Vagina (tissue), 2 donors: Measurements from ENCODE around the gene SLC9C1. TPM values are rescaled to one million over a fixed set of nuclear protein-coding genes. Genes with fewer than 3 reads are reported as not detected.

ENCODE experiments used
- DNase-seq, 2 donors: peaks; one replicate each; pipeline ENCODE4 v3.0.0-alpha.2; 2017; ENCODE audit errors: extremely low spot score in 2 of 2
- H3K27ac ChIP-seq: fragments of 200-600 bp; sonication (generic); one replicate; pipeline ENCODE4 v1.5.1; 2019
- H3K27me3 ChIP-seq: fragments of 200-600 bp; sonication (generic); one replicate; pipeline ENCODE4 v1.5.1; 2019
- H3K36me3 ChIP-seq, 2 donors: fragments of 200-600 bp; sonication (generic); one replicate each; pipeline ENCODE4 v1.5.1; 2017 to 2019
- H3K4me1 ChIP-seq: fragments of 200-600 bp; sonication (generic); one replicate; pipeline ENCODE4 v1.5.1; 2019
- H3K4me3 ChIP-seq, 2 donors: fragments of 200-600 bp; sonication (generic); 1 replicate in 1 of 2; 2 replicates in 1 of 2; pipeline ENCODE4 v1.5.1; 2016 to 2019
- H3K9me3 ChIP-seq: fragments of 200-600 bp; sonication (generic); one replicate; pipeline ENCODE4 v1.5.1; 2019
- CTCF ChIP-seq, 3 experiments: fragments of 450-650 bp in 2 of 3; fragments of 200-600 bp in 1 of 3; sonication (generic) in 1 of 3; IDR thresholded peaks; one replicate each; pipeline ENCODE4 v1.5.1; 2017 to 2019; ENCODE audit warnings: antibody characterized with exemption in 3 of 3, mild to moderate bottlenecking in 2 of 3, moderate library complexity in 2 of 3
- POLR2A ChIP-seq, 2 donors: fragments of 450-650 bp; IDR thresholded peaks; one replicate each; pipeline ENCODE4 v1.6.1; 2017; ENCODE audit warnings: antibody characterized with exemption in 2 of 2, mild to moderate bottlenecking in 2 of 2, moderate library complexity in 2 of 2
- POLR2AphosphoS5 ChIP-seq, 2 donors: sonication (generic); formaldehyde crosslinking; IDR thresholded peaks; one replicate each; pipeline ENCODE4 v1.9.0; 2017; ENCODE audit warnings: antibody characterized with exemption in 2 of 2, mild to moderate bottlenecking in 2 of 2, low read depth in 1 of 2; ENCODE audit not compliant: insufficient read depth in 1 of 2
- intact Hi-C: fragments of 100-400 bp; cut with DNase I; formaldehyde crosslinking; loops from one replicate; pipeline ENCODE4 v1.15.1; 2023
- total RNA-seq: library from RNA; depleted of rRNA; stranded (reverse); fragments of >200 nt; gene quantifications from one replicate; pipeline ENCODE4 v1.2.3, GENCODE V29; 2016

Gene SLC9C1
- total RNA-seq, 1 donor from 2014 or later: not detected

DNA sequence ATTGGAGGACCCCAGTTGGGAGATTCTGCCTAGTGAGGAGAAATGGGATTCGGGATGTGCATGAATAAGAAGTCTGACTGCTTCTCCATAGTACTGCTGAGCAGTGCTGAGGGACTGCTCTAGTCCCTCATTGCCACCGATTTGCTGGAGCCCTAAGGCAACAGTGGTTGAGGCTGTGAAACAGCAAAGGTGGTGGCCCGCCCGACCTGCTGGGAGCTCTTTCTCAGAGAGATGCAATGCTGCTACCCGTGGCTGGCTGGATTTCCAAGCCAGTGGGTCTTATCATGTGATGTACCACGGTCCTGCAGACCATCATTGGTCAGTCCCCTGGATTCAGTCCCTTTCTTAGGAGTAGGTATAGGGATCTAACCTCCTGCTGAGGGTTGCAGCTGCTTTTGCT, 118.4 kb downstream of the SLC9C1 start:
- TF ChIP-seq CTCF (IDR thresholded peaks at IDR 0.05) (no peak), POLR2AphosphoS5 (IDR thresholded peaks at IDR 0.05; ENCODE audit: insufficient read depth in 1 of 2, low read depth in 1 of 2) (no peak), POLR2A (IDR thresholded peaks at IDR 0.05) (no peak)
- Histone ChIP-seq H3K27ac (no peak overlapping the region), H3K9me3 (no peaks in the 10 kb centered on the region), H3K27me3 (no peaks in the 10 kb centered on the region), H3K4me3 (no peak overlapping the region), H3K36me3 (no peaks in the 10 kb centered on the region), H3K4me1 (no peaks in the 10 kb centered on the region)
- intact Hi-C loops: no loop called here
- no peak for DNase-seq

DNA sequence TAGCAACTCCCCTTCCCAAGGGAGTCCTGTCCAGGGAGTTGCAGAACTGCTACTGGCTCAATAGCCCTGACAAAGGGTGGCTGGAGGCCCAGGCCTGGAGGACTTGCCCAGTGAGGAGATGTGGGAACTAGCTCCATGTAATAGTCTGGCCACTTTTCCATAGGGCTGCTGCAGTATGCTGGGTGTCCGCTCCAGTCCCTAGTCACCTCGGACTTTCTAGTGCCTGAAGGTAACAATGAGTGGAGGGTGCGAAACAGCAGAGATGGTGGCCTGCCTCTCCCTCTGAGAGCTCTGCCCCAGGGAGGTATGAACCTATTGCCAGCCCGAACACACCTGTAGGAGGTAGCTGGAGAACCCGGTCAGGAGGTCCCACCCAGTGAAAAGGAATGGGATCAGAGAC, 119.0 kb downstream of the SLC9C1 start:
- Histone ChIP-seq H3K4me1 (no peaks in the 10 kb centered on the region), H3K9me3 (no peaks in the 10 kb centered on the region), H3K27ac (no peak overlapping the region), H3K27me3 (no peaks in the 10 kb centered on the region), H3K36me3 (no peaks in the 10 kb centered on the region), H3K4me3 (no peak overlapping the region)
- DNase-seq: no peak
- TF ChIP-seq CTCF (IDR thresholded peaks at IDR 0.05): no peak
- TF ChIP-seq POLR2AphosphoS5 (IDR thresholded peaks at IDR 0.05; ENCODE audit: insufficient read depth in 1 of 2, low read depth in 1 of 2): no peak
- TF ChIP-seq POLR2A (IDR thresholded peaks at IDR 0.05): no peak
- intact Hi-C loops: no loop called here

- intact Hi-C loops: no loop called here
- Histone ChIP-seq H3K27me3 (no peaks in the 10 kb centered on the region), H3K4me3 (no peak overlapping the region), H3K36me3 (no peaks in the 10 kb centered on the region), H3K27ac (no peak overlapping the region), H3K4me1 (no peaks in the 10 kb centered on the region), H3K9me3 (peaks cover 1% of the 10 kb centered on the region)
- DNase-seq: no peak
- TF ChIP-seq POLR2A (IDR thresholded peaks at IDR 0.05) (no peak), POLR2AphosphoS5 (IDR thresholded peaks at IDR 0.05; ENCODE audit: insufficient read depth in 1 of 2, low read depth in 1 of 2) (no peak), CTCF (IDR thresholded peaks at IDR 0.05) (no peak)
Measured at GRCh38 chr3:112171144-112171543, 122.9 kb downstream of the SLC9C1 start.

GRCh38 chr3:112170046-112170445, 124.0 kb downstream of the SLC9C1 start:
- H3K4me3 ChIP-seq: no peak overlapping the region
- peaks cover 2% of the 10 kb centered on the region for H3K9me3 ChIP-seq
- H3K36me3 ChIP-seq: no peaks in the 10 kb centered on the region
- TF ChIP-seq POLR2AphosphoS5 (IDR thresholded peaks at IDR 0.05; ENCODE audit: insufficient read depth in 1 of 2, low read depth in 1 of 2): no peak
- TF ChIP-seq POLR2A (IDR thresholded peaks at IDR 0.05): no peak
- no peak for TF ChIP-seq CTCF (IDR thresholded peaks at IDR 0.05)
- intact Hi-C loops: no loop called here
- DNase-seq: no peak
- H3K27ac ChIP-seq: no peak overlapping the region
- H3K27me3 ChIP-seq: no peaks in the 10 kb centered on the region
- H3K4me1 ChIP-seq: no peaks in the 10 kb centered on the region

GRCh38 chr3:112167758-112168157, 126.3 kb downstream of the SLC9C1 start:
- intact Hi-C loops: no loop called here
- no peaks in the 10 kb centered on the region for H3K36me3 ChIP-seq
- peaks cover 2% of the 10 kb centered on the region for H3K9me3 ChIP-seq
- TF ChIP-seq POLR2A (IDR thresholded peaks at IDR 0.05) (no peak), CTCF (IDR thresholded peaks at IDR 0.05) (no peak), POLR2AphosphoS5 (IDR thresholded peaks at IDR 0.05; ENCODE audit: insufficient read depth in 1 of 2, low read depth in 1 of 2) (no peak)
- no peak overlapping the region for H3K4me3 ChIP-seq
- DNase-seq: no peak
- no peak overlapping the region for H3K27ac ChIP-seq
- H3K27me3 ChIP-seq: no peaks in the 10 kb centered on the region
- no peaks in the 10 kb centered on the region for H3K4me1 ChIP-seq
